Activated T-cell treated with anti-CD3 and anti-CD28 coated beads for 48 hours (primary cell): ENCODE measurements around the gene PAX5.
"Not testable (repeated sequence)": the region's sequence is repeated elsewhere in the genome, so short reads cannot be mapped to it uniquely, and the experiment has no call there.

Experiments
- DNase-seq: peaks from one replicate; pipeline ENCODE4 v3.0.0-alpha.2; 2020; ENCODE audit warnings: low read depth

PAX5 gene

DNA sequence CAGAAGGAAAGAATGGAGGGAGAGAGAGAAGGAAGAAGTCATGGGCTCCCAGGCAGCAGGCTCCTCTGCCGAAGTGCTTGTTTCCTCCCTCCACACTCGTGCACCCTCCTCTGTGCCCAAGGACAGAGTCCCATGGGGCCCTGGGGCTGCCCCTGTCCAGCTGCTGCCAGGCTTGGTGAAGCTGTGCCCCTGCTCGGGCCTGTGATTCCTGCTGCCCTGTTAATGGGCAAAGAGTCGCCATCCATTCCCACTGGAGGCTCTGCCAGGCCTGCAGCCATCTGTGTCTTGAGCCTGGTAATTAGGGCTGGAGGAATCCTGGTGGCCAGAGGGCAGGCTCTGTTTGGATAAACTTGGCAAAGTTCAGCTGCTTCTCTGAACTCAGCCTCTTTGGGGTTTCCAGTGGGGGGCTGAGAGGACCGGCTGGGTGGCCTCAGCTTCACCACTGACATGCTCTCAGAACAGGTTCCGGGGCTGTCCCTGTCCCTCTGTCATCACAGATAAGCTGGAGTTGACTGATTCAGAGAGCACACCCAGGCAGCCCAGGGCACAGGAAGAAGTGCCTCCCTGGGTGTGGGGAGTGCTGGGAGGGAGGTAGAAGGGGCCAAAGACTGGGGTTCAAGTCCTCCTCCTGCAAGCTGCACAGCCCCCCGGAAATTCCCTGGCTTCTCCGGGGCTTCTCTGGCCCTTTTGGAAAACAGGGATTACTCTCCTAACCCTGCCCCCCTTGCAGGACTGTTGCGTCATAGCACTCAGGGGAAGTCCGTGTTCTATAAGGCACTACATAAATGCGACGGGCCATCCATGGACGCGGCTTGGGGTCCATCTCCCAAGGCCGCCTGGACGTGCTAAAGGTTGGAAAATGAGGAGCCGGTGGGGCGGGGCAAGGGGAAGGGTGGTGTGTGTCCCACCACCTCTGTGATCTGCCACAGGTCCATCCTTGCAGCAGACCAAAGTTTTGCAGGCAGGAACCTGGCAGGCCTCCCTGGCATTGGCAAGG, 154.8 kb downstream of the PAX5 start:
- DNase-seq = peak; percentile 27

DNA sequence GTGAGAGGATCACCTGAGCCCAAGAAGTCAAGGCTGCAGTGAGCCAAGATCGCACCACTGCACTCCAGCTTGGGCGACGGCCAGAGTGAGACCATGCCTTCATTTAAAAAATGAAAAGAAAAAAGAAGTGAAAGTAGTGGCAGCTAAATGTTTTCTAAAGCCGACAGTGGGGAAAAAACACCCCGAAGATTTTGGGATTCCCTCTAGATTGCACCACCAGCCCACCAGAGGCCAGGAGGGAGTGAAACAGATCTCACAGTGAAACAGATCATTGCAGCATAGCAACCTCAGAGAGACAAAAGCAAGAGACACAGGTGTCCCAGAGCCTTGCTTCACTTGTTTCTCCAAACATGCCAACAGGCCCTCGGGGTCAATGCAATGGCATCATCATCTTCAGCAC, 156.8 kb downstream of the PAX5 start:
- no peak for DNase-seq

DNA sequence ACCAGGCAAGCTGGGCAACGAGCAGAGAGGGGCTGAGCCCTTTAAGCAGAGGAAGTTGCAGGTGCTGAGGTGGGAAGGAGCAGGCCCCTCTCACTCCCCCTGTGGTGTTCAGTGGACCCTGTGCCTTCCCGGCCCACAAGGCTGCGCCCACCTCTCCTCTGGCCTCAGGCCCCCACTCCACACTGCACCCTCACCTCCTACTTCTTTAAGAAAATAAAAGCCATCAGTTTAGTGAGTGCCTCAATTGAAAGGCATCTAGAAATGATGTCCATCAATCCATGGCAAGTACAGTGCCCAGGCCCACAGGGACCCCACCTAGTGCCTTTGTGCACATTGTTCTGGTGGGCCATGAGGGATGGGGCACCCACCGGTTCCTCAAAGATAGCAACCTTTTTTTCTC, 158.0 kb downstream of the PAX5 start:
- DNase-seq = no peak

DNA sequence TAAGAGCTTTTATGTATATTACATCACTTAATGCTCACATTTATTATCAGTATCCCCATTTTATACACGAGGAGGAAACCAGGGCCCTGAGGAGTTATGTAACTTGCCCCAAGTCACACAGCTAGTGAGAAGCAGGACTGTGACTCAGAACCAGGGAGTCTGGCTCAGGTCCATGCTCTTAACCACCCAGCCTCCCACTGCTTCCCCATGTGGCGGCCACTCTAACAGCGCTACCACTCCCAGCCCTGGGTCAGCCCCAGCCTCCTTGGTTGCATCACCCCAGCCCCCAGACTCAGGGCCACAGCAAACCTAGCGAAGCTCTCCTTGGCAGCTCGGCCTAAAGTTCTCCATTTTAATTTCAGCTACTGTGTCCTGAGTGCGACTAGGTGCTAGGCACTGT, 159.1 kb downstream of the PAX5 start:
- no peak for DNase-seq

DNA sequence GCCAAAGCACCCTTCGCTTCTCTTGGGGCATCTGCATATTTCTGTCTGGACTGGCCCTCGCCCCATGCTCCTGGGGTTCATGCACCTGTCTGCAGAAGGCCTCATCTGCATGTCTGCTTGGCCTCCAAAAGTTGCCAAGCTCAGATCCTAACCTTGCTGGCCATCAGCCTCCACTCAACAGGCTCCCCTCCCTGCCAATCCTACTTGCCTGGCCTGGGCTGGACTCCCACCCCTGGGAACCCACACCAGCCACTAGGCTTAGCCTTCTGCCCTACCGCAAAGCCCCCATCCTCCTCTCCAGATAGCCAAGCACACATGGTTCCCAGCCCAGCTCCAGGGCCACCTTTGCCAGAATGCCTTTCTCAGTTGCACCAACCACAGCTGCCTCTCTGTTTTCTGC, 159.8 kb downstream of the PAX5 start:
- no peak for DNase-seq

DNA sequence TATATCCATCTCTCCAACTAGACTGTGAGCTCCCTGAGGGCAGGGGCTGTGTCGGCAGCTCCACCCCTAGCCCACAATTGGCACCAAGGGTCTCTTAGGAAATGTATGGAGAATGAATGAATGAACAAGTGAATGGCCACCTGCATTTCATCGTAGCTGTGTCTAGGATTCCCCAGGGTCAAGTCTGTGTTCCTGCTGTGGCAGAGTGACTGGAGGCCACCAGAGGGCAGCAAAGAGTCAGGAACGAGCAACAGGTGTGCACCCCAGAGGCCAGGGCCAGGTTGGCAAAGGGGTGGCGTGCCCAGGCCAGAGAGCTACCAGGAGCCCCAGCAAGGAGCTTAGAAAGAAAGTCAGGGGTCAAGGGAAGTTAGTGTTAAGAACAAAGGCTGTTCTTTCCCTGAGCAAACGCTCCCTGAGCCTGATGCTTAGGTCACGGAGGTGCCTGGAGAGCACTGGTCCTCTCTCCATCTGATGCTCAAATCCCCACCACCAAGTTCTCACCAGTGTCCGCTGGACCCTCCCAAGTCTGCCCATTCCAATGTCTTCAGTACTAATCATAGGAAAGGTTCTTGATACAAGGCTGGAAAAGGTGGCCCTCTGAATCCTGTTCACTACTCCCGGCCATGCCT, 160.7 kb downstream of the PAX5 start:
- peak; percentile 63 for DNase-seq

DNA sequence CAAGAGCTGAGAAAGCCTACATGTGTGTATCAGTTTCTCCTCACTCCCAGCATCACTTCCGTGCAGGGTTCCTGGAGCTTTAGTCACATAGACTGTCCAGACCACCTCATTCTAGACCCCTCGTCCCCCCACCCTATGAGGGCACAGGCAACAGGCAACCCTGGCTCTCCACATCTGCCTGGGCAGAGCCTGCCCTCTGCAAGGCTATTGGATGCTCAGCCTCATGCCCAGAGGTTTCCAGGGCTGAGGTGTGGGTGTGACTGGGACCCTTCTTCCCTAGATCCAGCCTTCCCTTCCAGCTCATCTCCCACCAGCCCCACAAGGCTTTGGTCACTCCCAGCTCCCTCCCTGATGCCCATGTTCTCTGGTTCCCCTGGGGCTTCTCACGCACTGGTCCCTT, 161.4 kb downstream of the PAX5 start:
- no peak for DNase-seq

DNA sequence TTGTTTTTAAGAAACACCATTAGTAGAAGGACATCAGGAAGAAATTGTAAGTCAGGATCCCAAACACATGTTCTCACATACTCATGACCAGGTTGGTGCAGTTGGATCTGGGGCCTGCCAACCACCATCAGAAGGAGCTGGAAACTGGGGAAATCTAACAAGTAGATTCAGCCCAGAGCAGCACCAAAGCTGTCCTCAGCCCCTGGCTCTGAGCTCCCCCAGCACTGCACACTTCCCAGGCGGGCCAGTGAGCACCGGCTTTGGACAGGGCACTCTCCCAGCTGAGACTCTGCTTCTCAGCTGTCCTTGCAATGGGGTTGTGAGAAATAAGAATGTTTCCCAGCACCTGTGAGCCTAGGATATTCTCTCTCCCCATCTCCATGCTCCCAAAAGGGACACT, 162.5 kb downstream of the PAX5 start:
- no peak for DNase-seq

DNA sequence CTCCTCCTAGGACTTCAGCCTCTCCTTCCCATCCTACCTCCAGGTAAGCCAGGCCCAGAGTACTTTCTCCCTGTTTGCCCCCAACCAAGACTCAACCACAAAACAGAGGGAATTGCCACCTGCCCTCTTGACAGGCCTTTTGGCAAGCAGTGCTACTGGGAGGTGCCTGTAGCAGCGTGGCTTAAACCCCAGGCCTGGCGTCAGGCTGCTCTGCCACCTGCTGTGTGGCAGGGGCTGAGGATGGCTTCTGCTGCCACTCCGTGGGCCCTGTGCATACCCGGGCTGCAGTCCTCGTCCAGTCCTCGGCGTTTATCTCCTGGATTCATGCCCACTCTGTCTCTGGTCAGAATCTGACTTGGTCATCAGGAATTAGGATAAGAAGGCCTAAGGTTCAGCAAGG, 163.1 kb downstream of the PAX5 start:
- no peak for DNase-seq

DNA sequence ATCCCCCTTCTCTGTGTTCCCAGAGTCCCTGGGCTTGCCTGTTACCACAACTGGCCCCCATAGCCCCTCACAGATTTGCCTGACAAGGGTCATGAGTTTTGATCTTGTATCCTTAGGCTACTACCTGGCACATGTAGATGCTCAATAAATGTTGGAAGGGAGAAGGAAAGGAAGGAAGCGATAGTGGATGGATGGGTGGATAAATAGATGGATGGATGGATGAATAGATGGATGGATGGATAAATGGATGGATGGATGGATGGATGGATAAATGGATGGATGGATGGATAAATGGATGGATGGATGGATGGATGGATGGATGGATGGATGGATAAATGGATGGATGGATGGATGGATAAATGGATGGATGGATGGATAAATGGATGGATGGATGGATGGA, 164.5 kb downstream of the PAX5 start:
- not testable (repeated sequence) for DNase-seq

DNA sequence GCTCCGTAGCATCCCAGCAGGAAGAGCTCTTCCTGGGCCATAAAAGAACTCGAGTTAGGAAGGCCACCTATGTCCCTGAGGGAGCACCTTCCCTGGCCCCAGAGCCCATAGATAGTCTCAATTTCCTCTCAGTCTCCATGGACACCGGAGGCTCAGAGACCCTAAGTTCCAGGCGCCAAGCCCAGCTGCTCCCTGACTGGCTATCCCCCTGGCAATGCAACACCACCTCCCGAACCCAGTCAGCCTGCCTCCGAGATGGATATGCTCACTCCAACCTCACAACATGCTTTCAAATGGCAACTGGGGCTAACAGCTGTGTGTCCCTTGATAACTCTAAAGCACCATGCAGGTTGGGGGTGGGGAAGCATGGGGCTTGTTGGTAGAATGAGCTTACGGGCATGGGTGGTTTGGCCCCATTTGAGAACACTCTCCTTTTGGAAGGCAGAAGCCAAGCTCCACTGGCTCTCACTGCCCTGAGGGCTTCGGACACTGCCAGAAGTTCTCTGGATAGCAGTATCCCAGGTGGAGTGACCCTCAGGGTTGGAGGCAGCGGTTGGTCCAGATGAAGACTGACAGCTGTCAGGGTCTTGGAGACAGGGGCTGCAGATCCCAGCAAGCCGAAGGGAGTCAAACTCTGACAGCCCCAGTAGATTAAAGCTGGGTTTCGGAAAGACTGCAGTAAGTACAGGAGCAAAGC, 165.3 kb downstream of the PAX5 start:
- DNase-seq = no peak

DNA sequence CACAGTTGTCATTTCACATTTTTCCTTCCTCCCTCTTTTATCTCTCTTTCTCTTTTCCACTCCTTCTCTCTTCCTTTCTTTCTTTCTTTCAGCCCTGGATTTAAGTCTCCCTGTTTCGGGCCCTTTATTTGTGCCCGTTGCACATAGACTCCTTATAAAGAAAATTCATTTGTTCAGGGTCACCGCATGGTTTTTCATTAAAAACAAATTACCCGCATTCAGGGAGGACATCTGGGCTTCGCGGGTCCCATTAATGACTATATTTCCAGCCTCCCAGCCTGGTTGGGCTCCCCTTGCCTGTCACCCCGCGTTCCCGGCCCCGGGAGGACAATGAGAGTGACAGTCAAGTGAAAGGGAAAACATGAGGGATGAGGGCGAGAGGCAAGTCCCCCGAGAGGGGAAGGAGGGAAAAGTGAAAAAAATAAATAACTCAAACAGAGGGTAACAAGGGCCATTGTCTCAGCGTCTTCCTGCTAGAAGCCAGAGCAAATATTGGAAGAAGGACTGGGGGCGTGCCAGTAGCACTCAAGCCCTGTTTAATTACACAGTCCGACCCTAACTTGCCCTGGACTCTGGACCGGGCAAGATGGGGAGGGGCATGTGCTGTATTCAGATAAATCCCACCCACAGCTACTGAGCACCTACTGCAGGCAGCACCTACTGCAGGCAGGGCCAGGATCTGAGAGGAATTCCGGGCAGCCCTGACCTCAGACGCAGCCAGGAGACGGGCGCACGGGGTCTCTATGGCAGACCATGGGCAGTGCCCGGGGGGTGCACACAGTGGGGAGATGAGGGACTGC, 166.2 kb downstream of the PAX5 start:
- no peak for DNase-seq

DNA sequence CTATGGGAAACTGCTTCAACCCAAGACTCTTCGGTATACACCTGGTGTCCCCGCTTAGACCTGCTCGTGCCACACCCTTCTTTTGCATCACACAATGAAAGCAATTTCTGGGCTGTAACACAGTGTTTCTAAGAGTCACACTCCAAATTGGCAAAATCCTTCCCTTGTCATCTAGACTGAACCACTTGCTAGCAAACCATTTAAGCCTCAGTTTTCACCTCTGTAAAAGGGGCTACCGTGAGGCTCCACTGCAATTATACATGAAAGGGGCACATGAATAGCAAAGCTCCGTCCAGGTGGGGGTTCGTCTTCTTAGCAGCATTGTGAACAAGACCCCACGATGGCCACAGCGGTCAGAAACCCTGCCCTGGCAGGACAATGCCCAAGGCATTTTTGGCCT, 166.8 kb downstream of the PAX5 start:
- DNase-seq = no peak

DNA sequence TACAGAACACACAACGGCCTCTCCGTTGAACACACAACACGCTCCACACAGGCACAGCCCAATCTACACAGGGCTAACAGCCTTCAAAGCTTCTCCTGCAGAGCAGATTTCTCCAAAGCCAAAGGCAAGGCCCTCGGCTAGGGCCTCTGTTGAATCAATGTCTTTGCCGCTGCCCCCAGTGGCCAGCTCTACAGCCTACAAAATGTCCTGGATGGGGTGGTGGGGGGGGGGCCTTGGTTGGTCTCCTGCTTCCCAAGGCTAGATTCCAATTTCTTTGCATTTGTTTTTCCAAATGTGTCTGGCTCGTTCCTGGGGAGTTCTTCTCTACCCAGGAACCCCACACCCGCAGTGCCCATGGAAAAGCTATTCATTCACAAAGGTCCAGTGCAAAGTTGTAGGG, 167.2 kb downstream of the PAX5 start:
- no peak for DNase-seq

DNA sequence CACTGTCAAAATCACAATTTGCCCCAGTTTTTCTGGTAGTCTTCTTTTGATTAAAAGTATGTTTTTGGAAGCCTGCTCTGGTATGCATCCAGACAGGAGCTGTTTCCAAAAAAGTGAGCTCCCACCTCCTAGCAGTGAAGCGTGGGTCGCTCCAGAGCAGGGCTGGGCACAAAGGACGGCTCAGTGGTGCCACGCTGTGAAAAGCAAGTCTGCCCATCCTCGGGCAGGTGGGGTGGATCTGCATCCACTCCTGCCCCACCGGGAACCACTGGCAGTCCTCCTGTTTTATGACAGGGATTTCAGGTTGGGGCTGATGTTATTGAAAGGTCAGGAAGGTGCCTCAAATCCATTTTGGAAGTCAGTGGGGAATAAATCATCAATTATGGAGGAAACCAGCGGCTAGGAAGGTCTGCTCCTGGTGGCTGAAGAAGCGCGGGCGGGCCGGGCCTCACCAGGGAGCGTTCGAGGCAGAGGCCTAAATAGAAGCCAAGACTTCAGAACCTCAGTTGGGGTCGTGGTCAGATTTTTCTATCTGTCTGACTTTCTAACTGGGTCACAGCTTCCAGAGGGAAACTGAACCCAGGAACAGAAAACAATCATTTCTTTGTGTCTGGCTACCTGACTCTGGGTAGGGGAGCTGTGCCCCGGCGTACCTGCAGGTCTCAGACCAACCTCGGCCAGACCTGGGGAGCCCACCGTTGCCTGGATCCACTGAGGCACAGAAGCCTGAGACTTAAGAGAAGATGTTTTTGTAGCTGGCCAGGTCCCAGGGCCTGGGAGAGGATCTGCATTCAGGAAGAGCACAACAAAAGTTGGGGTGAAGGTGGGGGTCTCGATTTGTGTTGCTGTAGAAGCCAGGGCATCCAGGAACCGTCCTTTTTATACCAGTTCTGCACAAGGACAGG, 168.1 kb downstream of the PAX5 start:
- no peak for DNase-seq

DNA sequence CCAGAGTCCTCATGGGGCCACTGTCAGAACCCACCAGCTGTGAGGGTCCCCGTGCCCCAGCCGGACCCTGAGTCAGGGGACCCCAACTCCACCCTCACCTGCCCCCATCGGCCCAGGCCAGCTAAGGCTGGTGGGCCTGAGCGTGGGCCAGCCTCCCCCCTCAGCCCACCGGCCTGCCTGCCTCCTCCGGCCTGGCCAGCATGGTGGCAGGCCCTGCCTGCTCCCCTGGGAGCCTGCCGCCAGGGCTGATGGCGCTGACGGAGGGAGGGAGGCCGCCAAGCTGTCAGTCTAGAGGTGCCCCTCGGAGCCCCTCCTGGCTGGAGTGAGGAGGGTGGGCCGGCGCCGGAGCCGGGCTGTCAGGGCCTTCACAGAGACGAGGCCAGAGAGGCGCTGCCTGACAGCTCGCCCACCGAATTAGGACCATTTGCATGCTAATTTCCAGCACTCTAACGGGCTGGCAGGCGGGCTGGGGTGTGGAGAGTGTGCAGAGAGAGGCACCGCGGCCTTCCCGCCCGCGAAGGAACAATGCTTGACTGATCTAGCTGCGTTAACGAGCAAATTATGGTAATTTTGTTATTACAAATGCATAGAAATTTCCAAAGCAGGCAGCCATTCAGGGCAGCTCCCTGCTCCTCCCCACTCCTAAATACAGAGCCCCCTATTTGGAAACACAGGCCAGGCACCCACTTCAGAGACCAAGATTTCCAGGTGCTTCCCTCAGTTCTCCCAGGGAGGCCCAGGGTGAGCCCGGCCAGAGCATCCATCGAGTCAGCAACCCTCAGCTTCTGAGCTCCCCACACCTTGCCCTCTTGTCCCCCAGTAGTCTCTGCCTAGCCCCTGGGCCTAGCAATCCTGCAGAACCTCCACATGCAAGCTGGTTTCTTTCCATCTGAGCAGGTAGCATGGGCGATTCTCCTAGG, 169.3 kb downstream of the PAX5 start:
- no peak for DNase-seq

DNA sequence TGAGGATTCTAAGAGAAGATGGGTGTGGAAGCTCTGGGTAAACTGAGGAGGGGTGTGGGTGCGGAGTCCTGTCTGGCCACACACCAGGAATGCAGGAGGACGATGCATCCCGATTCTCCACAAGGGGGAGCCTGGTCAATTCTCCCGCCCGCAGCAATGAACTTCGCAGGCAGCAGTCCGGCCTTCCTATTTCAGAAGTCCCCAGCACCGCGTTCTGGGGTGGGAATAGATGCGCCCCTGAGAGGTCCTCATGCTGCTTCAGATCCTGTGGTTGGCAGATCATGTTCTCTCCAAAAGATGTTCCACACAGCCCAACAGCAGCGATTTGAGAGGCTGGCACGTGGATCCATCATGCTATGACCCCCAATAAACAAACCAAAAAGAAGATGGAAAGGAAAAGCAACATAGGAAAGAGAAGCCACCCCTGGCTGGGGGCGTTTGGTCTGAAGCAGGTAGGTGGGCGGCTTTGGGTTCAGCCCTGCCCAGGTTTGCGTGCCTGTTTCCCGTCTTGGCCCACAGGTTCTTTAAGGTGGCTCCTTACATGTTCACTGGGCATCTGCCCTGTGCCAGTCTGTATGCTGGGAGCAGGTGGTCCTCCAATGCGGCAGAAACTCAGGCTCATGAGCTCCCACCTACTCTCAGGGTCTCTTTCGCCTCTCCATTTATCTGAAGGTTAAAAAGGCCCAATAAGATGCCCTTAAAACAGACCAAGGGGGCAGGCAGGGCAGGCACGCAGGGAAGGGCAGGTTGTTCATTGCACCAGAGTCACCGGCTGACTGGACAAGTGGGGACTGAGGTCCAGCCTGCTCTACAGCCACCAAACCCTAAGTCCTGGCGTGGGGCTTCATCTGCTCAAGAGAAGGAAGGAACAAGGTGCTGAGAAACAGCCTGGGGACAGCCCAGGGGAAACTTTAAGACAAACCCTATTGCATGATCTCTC, 171.6 kb downstream of the PAX5 start:
- no peak for DNase-seq

DNA sequence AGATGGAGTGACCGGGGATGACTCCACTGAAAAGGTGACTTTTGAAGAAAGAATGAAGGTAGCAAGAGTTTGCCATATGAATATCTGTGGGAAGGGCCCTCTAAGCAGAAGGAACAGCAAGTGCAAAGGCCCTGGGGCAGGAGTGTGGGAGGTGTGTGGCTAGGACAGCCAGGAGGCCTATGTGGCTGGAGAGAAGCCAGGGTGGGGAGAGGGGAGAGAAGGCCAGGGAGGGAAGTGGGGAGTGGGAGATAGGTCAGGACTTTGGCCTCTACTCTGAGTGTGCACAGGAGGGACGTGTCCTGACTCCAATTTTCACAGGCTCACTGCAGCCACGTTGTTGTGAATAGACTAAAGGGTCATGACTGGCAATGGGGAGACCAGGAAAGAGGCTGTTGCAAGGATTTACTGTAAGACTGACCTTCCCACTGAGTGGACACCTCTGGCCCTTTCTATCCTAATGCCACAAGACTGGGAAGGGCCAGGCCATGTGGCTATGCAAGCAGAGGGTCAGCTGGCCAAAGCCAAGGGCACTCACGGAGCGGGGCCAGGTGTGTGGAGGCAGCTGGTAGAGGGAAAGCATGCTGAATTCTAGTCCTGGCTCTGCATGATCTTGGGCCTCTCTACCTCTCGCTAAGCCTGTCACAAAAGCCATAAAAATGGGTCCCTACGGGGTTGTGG, 172.4 kb downstream of the PAX5 start:
- DNase-seq = no peak
